Osteocyte (in vitro differentiated cells): ENCODE measurements around the gene INPP5D. TPM values are rescaled to one million over a fixed set of nuclear protein-coding genes. Genes with fewer than 3 reads are reported as not detected.
"Not testable (repeated sequence)": the region's sequence is repeated elsewhere in the genome, so short reads cannot be mapped to it uniquely, and the experiment has no call there.

Experiments used
- DNase-seq: peaks from one replicate; pipeline ENCODE4 v3.0.0; 2021; ENCODE audit warnings: mixed read lengths; ENCODE audit not compliant: unreplicated experiment; ENCODE audit errors: extremely low spot score
- H3K27ac Mint-ChIP-seq: one replicate; pipeline ENCODE4 v1.8.0; 2021; ENCODE audit warnings: mild to moderate bottlenecking, mixed read lengths; ENCODE audit not compliant: unreplicated experiment
- H3K27me3 Mint-ChIP-seq: one replicate; pipeline ENCODE4 v1.8.0; 2021; ENCODE audit warnings: mixed read lengths; ENCODE audit not compliant: unreplicated experiment
- H3K36me3 Mint-ChIP-seq: one replicate; pipeline ENCODE4 v1.8.0; 2021; ENCODE audit warnings: mixed read lengths; ENCODE audit not compliant: unreplicated experiment
- H3K4me1 Mint-ChIP-seq: one replicate; pipeline ENCODE4 v1.8.0; 2021; ENCODE audit warnings: mixed read lengths; ENCODE audit not compliant: unreplicated experiment
- H3K4me3 Mint-ChIP-seq: one replicate; pipeline ENCODE4 v1.8.0; 2021; ENCODE audit warnings: mild to moderate bottlenecking, moderate library complexity, mixed read lengths; ENCODE audit not compliant: unreplicated experiment
- H3K9me3 Mint-ChIP-seq: one replicate; pipeline ENCODE4 v1.8.0; 2021; ENCODE audit warnings: mixed read lengths; ENCODE audit not compliant: unreplicated experiment
- CTCF ChIP-seq: fragments of 200-600 bp; sonication (generic); IDR thresholded peaks from 2 replicates; pipeline ENCODE4 v1.5.0; 2021; ENCODE audit warnings: antibody characterized with exemption, mild to moderate bottlenecking, moderate library complexity
- total RNA-seq: library from RNA; stranded (reverse); gene quantifications from 2 replicates; pipeline ENCODE4 v1.2.1, GENCODE V29; 2021

INPP5D gene
- total RNA-seq, 1 donor from 2014 or later = 0.40 TPM

DNA sequence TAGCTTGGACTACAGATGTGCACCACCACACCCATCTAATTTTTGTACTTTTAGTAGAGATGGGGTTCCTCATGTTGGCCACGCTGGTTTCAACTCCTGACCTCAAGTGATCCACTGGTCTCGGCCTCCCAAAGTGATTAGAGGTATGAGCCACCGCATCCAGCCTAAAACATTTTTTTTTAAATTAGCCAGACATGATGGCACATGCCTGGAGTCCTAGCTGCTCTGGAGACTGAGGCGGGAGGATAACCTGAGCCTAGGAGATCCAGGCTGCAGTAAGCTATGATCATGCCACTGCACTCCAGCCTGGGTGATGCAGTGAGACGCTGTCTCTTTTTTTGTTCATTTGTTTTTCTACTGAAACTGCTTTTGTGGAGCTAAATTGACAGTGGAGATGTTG, 126.7 kb downstream of the INPP5D start:
- no peak for TF ChIP-seq CTCF
- H3K36me3 Mint-ChIP-seq = no peaks in the 10 kb centered on the region
- H3K4me3 Mint-ChIP-seq = no peak overlapping the region
- DNase-seq = no peak
- no peak overlapping the region for H3K27ac Mint-ChIP-seq
- H3K27me3 Mint-ChIP-seq = peaks cover 16% of the 10 kb centered on the region
- no peaks in the 10 kb centered on the region for H3K4me1 Mint-ChIP-seq
- H3K9me3 Mint-ChIP-seq = no peaks in the 10 kb centered on the region

GRCh38 chr2:233189025-233189424, 128.9 kb downstream of the INPP5D start:
- no peak for TF ChIP-seq CTCF
- no peaks in the 10 kb centered on the region for H3K4me1 Mint-ChIP-seq
- H3K27ac Mint-ChIP-seq = no peak overlapping the region
- no peak for DNase-seq
- peaks cover 3% of the 10 kb centered on the region for H3K9me3 Mint-ChIP-seq
- H3K36me3 Mint-ChIP-seq = no peaks in the 10 kb centered on the region
- peaks cover 4% of the 10 kb centered on the region for H3K27me3 Mint-ChIP-seq
- no peak overlapping the region for H3K4me3 Mint-ChIP-seq

GRCh38 chr2:233191016-233191415, 130.9 kb downstream of the INPP5D start:
- not testable (repeated sequence) for H3K4me3 Mint-ChIP-seq, H3K27ac Mint-ChIP-seq, DNase-seq, H3K4me1 Mint-ChIP-seq, H3K27me3 Mint-ChIP-seq, H3K36me3 Mint-ChIP-seq, H3K9me3 Mint-ChIP-seq

GRCh38 chr2:233193738-233194137, 133.6 kb downstream of the INPP5D start:
- TF ChIP-seq CTCF = no peak
- H3K9me3 Mint-ChIP-seq = peaks cover 3% of the 10 kb centered on the region
- H3K36me3 Mint-ChIP-seq = no peaks in the 10 kb centered on the region
- no peak overlapping the region for H3K27ac Mint-ChIP-seq
- DNase-seq = no peak
- H3K4me3 Mint-ChIP-seq = no peak overlapping the region
- peaks cover 8% of the 10 kb centered on the region for H3K27me3 Mint-ChIP-seq
- H3K4me1 Mint-ChIP-seq = no peaks in the 10 kb centered on the region

DNA sequence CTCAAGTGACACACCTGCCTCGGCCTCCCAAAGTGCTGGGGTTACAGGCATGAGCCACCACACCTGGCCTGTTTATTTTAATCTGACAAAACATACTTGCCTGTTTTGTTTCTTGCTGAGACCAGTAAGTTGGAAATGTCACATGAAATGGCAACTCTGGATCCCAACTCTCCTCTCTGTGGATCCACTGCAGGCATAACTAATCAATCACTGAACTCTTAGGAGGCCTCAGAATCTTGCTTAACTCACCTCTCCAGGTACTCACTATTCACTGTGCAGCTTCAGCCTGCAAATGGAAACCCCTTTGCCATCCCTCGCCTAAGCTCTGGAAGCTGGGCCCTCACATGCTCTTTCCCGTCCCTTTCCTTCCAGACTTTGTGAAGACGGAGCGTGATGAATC, 134.9 kb downstream of the INPP5D start:
- Mint-ChIP-seq H3K36me3 (no peaks in the 10 kb centered on the region), H3K4me3 (no peak overlapping the region), H3K9me3 (peaks cover 3% of the 10 kb centered on the region), H3K27me3 (peaks cover 8% of the 10 kb centered on the region), H3K4me1 (no peaks in the 10 kb centered on the region), H3K27ac (no peak overlapping the region)
- TF ChIP-seq CTCF = no peak
- DNase-seq = no peak

GRCh38 chr2:233197022-233197421, 136.9 kb downstream of the INPP5D start:
- H3K27me3 Mint-ChIP-seq = peaks cover 14% of the 10 kb centered on the region
- H3K4me1 Mint-ChIP-seq = no peaks in the 10 kb centered on the region
- TF ChIP-seq CTCF = no peak
- peaks cover 3% of the 10 kb centered on the region for H3K9me3 Mint-ChIP-seq
- H3K27ac Mint-ChIP-seq = no peak overlapping the region
- no peaks in the 10 kb centered on the region for H3K36me3 Mint-ChIP-seq
- DNase-seq = no peak
- no peak overlapping the region for H3K4me3 Mint-ChIP-seq
